ENCODE data around the gene TBPL1.
"Not testable (repeated sequence)": the region's sequence is repeated elsewhere in the genome, so short reads cannot be mapped to it uniquely, and the experiment has no call there.

TBPL1 gene

DNA sequence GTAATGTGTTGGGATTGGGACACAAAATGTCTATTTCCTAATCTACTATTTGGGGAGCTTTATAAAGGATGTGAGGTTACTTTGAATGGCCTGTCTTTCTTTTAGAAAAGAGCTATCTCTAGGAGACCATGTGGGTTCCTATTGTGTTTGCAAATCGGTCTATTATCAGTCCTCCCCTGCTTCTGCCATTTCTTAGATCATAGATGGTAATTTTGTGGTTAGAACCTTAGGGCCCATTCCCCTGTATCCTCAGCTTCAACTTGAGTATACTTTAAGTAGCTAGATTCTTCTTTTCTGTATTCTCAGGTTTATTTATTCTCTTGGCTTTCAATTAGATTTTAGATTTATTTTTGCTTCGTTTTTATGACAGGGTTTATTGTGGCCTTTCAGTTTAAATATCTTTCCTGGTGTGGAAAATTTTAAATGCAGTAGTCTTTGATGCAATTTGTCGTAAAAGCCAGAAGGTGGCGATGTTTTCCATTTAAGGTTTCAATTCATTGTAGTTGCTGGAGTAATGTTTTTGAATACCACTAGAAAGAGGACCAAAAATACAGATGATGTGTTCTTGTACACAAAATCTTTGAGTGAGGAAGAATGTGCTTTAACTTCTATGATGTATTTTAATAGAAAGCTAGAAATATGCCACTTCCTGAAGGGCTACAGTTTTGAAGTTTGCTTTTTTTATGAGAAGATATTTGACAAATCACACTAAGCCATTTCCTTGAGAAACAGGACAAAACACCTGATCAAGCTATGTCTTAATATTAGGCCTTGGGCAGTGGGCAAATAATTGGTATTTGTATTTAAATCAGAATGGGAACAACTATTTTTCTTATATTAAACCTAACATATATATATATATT is 20.3 kb downstream of the TBPL1 start:
- no peak overlapping the region for H3K4me3 ChIP-seq (ENCODE audit: low read length)
- TF ChIP-seq, protein P1, sequence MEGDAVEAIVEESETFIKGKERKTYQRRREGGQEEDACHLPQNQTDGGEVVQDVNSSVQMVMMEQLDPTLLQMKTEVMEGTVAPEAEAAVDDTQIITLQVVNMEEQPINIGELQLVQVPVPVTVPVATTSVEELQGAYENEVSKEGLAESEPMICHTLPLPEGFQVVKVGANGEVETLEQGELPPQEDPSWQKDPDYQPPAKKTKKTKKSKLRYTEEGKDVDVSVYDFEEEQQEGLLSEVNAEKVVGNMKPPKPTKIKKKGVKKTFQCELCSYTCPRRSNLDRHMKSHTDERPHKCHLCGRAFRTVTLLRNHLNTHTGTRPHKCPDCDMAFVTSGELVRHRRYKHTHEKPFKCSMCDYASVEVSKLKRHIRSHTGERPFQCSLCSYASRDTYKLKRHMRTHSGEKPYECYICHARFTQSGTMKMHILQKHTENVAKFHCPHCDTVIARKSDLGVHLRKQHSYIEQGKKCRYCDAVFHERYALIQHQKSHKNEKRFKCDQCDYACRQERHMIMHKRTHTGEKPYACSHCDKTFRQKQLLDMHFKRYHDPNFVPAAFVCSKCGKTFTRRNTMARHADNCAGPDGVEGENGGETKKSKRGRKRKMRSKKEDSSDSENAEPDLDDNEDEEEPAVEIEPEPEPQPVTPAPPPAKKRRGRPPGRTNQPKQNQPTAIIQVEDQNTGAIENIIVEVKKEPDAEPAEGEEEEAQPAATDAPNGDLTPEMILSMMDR (conservative IDR thresholded peaks at IDR 0.05; ENCODE audit: low read depth, low read length), result peak; percentile 66
- DNase-seq (ENCODE audit: low read depth), result no peak

DNA sequence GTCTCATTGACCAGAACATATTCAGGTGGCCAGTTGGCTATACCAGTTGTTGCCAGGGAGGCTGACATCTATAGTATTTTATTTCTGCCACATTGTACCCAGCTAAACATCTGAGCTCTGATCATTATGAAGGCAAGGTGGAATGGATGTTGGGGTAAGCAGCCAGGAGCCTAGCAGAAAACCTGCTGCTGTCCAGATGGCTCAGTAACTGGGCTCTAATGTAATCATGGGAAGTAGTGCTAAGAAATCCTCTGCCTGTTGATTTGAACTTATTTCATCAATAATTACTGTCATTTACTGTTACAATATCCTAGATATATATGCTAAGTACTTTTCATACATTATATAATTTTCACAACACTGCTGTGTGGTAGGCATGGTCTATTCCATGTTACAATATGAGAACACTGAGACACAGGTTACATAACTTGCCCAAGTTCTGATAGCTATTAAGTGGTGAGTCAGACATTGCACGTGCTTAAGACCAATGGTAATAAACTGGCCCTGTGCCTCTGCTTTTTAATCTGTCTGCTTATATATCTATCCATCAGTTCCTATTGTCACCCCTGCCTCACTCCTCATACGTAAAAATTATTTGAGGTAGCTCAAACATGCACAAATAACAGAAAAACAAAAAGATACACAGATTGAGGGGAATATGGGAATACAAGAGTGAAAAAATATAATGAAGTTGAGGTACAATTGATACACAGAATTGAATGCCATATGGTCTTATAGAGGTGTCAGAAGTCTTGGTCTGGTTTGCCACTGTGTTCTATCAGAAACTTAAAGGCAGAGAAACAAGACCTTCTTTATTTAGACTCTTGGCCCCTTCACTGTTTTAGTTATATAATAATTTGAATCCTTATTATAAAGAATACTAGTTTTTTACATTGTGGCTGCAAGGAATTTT is 25.2 kb downstream of the TBPL1 start:
- TF ChIP-seq, protein P1 (conservative IDR thresholded peaks at IDR 0.05; ENCODE audit: low read depth, low read length), result no peak
- peak; percentile 70 for DNase-seq (ENCODE audit: low read depth)
- no peak overlapping the region for H3K4me3 ChIP-seq (ENCODE audit: low read length)

DNA sequence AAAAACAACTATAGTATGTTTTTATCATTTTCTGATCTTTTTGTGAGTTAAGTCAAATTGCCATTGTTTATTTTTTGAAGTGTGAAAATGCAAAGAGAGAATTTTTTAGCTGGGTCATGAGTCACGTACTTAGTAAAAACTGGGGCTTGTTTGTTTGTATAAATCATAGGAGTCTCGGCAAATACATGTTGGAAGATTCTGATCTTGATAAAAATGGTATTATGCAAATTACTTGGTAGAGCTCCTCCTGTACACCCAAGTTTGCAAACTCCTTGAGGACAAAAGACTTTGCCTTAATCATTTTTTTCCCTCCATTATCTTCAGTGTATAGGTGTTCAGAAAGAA is 25.8 kb downstream of the TBPL1 start:
- H3K4me3 ChIP-seq (ENCODE audit: low read length), result no peak overlapping the region
- DNase-seq (ENCODE audit: low read depth), result no peak
- TF ChIP-seq, protein P1 (conservative IDR thresholded peaks at IDR 0.05; ENCODE audit: low read depth, low read length), result no peak

DNA sequence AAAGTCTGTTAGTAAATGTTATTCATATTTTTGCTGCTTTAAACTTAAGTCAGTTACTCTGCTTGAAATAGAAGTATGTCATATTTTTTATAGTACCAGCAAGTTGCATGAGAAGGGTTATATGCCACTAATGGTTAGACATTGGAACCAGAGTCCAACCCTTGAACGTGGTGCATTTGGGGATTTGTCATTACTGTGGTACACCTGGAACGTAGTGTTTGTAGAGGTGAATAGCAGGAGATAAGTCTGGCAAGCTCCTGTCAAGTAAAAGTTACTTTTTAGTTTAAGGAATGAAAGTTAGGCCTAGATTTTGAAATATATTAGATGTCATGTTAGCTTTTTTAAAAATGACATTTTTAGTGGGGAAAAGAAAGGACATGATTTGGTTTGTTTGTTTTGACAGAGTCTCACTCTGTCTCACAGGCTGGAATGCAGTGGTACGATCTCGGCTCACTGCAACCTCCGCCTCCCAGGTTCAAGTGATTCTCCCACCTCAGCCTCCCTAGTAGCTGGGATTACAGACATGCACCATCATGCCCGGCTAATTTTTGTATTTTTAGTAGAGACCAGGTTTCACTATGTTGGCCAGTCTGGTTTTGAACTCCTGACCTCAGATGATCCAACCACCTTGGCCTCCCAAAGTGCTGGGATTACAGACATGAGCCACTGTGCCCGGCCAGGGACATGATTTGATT is 26.4 kb downstream of the TBPL1 start:
- not testable (repeated sequence) for H3K4me3 ChIP-seq (ENCODE audit: low read length); DNase-seq (ENCODE audit: low read depth)

DNA sequence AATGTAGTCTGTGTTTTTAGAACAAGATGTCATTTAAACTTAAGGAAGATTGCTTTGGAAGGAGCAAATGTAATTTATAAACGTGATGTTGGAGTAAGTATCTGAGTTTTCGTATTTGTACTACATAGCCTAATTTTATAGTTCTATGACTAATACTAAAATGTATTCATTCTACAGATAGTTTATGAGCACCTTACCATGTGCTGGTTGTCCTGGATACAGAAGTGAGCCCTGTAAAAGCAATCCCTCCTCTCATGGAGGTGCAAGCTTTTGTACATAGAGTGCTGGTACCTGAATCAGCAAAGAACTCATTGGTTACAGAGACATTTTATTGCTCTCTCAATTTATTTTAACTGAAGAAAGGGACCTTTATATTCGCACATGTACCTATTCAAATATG is 27.1 kb downstream of the TBPL1 start:
- no peak overlapping the region for H3K4me3 ChIP-seq (ENCODE audit: low read length)
- no peak for DNase-seq (ENCODE audit: low read depth)
- TF ChIP-seq, protein P1 (conservative IDR thresholded peaks at IDR 0.05; ENCODE audit: low read depth, low read length), result no peak

DNA sequence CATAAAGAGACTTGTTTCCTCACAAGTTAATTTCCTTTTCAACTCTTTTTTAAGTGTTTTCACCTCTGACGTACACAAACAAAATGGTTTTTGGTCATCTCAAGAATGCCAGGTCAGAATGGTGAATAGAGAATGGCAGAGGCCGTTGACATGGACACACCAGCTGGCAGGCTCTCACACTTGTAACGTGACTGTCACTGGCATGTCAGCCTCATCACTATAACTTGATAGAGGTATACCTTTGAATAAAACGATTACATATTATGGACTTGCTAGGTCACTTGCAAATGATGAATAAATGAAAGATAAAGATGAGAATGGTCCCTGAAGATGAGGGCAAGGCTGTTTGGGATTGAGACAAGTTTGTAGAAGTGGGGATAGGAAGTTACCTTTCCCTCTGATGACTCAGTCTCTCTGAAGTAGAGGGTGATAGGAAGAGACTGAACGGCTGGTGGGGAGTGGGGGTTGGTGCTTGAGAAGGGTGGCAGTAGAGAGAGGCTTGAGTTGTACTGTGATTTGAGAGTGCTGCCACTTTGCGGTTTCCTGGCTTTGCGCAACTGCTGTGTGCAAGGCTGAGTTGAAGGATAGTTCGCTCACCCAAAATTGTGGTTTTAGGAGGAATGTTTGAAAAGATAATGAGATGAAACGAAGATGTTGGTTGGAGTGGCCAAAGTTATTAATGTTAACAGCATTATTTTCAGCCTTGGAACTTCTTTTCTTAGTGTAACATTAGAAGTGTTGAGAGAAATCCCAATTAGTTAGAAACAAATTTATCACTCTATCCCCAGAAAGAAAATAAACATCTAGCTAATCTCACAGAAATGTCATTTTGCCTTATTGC is 30.3 kb downstream of the TBPL1 start:
- TF ChIP-seq, protein P1 (conservative IDR thresholded peaks at IDR 0.05; ENCODE audit: low read depth, low read length), result no peak
- DNase-seq (ENCODE audit: low read depth), result no peak
- no peak overlapping the region for H3K4me3 ChIP-seq (ENCODE audit: low read length)

All from retinal pigment epithelial cell (primary cell).